Measurements from ENCODE around the gene TMPRSS6. TPM values are rescaled to one million over a fixed set of nuclear protein-coding genes. Genes with fewer than 3 reads are reported as not detected.

Gene TMPRSS6
- not detected for total RNA-seq
- long read RNA-seq, result 0 reads

GRCh38 chr22:37109242-37109917, at the start of gene TMPRSS6:
Gene TMPRSS6, minus strand, starts transcription at chr22:37109713. Its CDS starts 6,296 bp downstream, at chr22:37103417.
- TF ChIP-seq CTCF (IDR thresholded peaks at IDR 0.05; ENCODE audit: borderline replicate concordance), result no peak
- no peak within 1 kb of the TSS for H3K4me3 ChIP-seq
- H3K27me3 ChIP-seq (ENCODE audit: low read depth), result peaks cover 54% of the 10 kb centered on the region
- no peaks in the 10 kb centered on the region for H3K36me3 ChIP-seq
- intact Hi-C loops (cut with micrococcal nuclease), result no loop called here
- no peaks in the 10 kb centered on the region for H3K4me1 ChIP-seq
- no peaks in the 10 kb centered on the region for H3K9me3 ChIP-seq (replicated peaks)
- no peak within 1 kb of the TSS for H3K27ac ChIP-seq (replicated peaks)
- DNase-seq, result no peak

- peaks cover 7% of the 10 kb centered on the region for H3K9me3 ChIP-seq (replicated peaks)
- no peak for DNase-seq
- H3K4me1 ChIP-seq, result no peaks in the 10 kb centered on the region
- H3K4me3 ChIP-seq, result no peak overlapping the region
- intact Hi-C loops (cut with micrococcal nuclease), result no loop called here
- peaks cover 84% of the 10 kb centered on the region for H3K27me3 ChIP-seq (ENCODE audit: low read depth)
- TF ChIP-seq CTCF (IDR thresholded peaks at IDR 0.05; ENCODE audit: borderline replicate concordance), result no peak
- no peak overlapping the region for H3K27ac ChIP-seq (replicated peaks)
- no peaks in the 10 kb centered on the region for H3K36me3 ChIP-seq
Observed at GRCh38 chr22:37158963-37159290, 49.4 kb upstream of the TMPRSS6 start.

- peaks cover 7% of the 10 kb centered on the region for H3K9me3 ChIP-seq (replicated peaks)
- peaks cover 73% of the 10 kb centered on the region for H3K27me3 ChIP-seq (ENCODE audit: low read depth)
- no peak for DNase-seq
- H3K4me3 ChIP-seq, result no peak overlapping the region
- H3K36me3 ChIP-seq, result no peaks in the 10 kb centered on the region
- intact Hi-C loops (cut with micrococcal nuclease), result no loop called here
- TF ChIP-seq CTCF (IDR thresholded peaks at IDR 0.05; ENCODE audit: borderline replicate concordance), result no peak
- no peaks in the 10 kb centered on the region for H3K4me1 ChIP-seq
- H3K27ac ChIP-seq (replicated peaks), result no peak overlapping the region
Observed at GRCh38 chr22:37157516-37158285, 48.2 kb upstream of the TMPRSS6 start.

- no peak for DNase-seq
- H3K27ac ChIP-seq (replicated peaks), result no peak overlapping the region
- H3K27me3 ChIP-seq (ENCODE audit: low read depth), result peaks cover 71% of the 10 kb centered on the region
- peaks cover 10% of the 10 kb centered on the region for H3K9me3 ChIP-seq (replicated peaks)
- no peak overlapping the region for H3K4me3 ChIP-seq
- intact Hi-C loops (cut with micrococcal nuclease), result no loop called here
- TF ChIP-seq CTCF (IDR thresholded peaks at IDR 0.05; ENCODE audit: borderline replicate concordance), result no peak
- no peaks in the 10 kb centered on the region for H3K4me1 ChIP-seq
- H3K36me3 ChIP-seq, result no peaks in the 10 kb centered on the region
Observed at GRCh38 chr22:37156686-37157435, 47.3 kb upstream of the TMPRSS6 start.

- peaks cover 64% of the 10 kb centered on the region for H3K27me3 ChIP-seq (ENCODE audit: low read depth)
- DNase-seq, result no peak
- H3K4me3 ChIP-seq, result no peak overlapping the region
- intact Hi-C loops (cut with micrococcal nuclease), result no loop called here
- H3K9me3 ChIP-seq (replicated peaks), result peaks cover 10% of the 10 kb centered on the region
- no peaks in the 10 kb centered on the region for H3K4me1 ChIP-seq
- H3K36me3 ChIP-seq, result no peaks in the 10 kb centered on the region
- no peak overlapping the region for H3K27ac ChIP-seq (replicated peaks)
- TF ChIP-seq CTCF (IDR thresholded peaks at IDR 0.05; ENCODE audit: borderline replicate concordance), result no peak
Observed at GRCh38 chr22:37155971-37156370, 46.5 kb upstream of the TMPRSS6 start.
